Upper lobe of left lung (tissue), 6 donors: ENCODE data around the gene ERCC4. TPM values are rescaled to one million over a fixed set of nuclear protein-coding genes. Genes with fewer than 3 reads are reported as not detected.

ENCODE experiments used
- ATAC-seq, 2 donors: fragments of 200-7000 bp; cut with Tn5 transposase; one replicate each; pipeline ENCODE4 v1.9.1; 2022; ENCODE audit warnings: mild to moderate bottlenecking in 2 of 2, moderate library complexity in 2 of 2; ENCODE audit not compliant: low FRiP score in 2 of 2
- DNase-seq, 2 donors: peaks; one replicate each; pipeline ENCODE4 v3.0.0-alpha.2; 2019 to 2020
- H3K27ac ChIP-seq, 4 donors: fragments of 200-600 bp; sonication (generic); one replicate each; pipeline ENCODE4 v1.5.1; 2016 to 2019
- H3K27me3 ChIP-seq, 4 donors: fragments of 200-600 bp; sonication (generic); one replicate each; pipeline ENCODE4 v1.5.1; 2017 to 2019
- H3K36me3 ChIP-seq, 4 donors: fragments of 200-600 bp; sonication (generic); one replicate each; pipeline ENCODE4 v1.5.1; 2016 to 2019
- H3K4me1 ChIP-seq, 4 donors: fragments of 200-600 bp; sonication (generic); one replicate each; pipeline ENCODE4 v1.5.1; 2018 to 2019
- H3K4me3 ChIP-seq, 4 donors: fragments of 200-600 bp; sonication (generic); one replicate each; pipeline ENCODE4 v1.5.1; 2017 to 2019; ENCODE audit warnings: mild to moderate bottlenecking in 2 of 4, moderate library complexity in 1 of 4
- H3K9me3 ChIP-seq, 4 donors: fragments of 200-600 bp; sonication (generic); one replicate each; pipeline ENCODE4 v1.5.1; 2018 to 2019
- CTCF ChIP-seq, 6 experiments: fragments of 450-650 bp in 4 of 6; fragments of 200-600 bp in 2 of 6; sonication (generic) in 2 of 6; IDR thresholded peaks; one replicate each; pipeline ENCODE4 v1.5.1; 2016 to 2019; ENCODE audit warnings: antibody characterized with exemption in 6 of 6
- EP300 ChIP-seq, 4 donors: sonication (generic); formaldehyde crosslinking; IDR thresholded peaks; one replicate each; pipeline ENCODE4 v1.5.1; 2017; ENCODE audit warnings: antibody characterized with exemption in 4 of 4, control low read depth in 2 of 4
- POLR2A ChIP-seq, 4 donors: fragments of 450-650 bp; IDR thresholded peaks; one replicate each; pipeline ENCODE4 v1.5.1; 2016 to 2017; ENCODE audit warnings: antibody characterized with exemption in 4 of 4, mild to moderate bottlenecking in 2 of 4
- POLR2AphosphoS5 ChIP-seq, 2 donors: sonication (generic); formaldehyde crosslinking; IDR thresholded peaks; one replicate each; pipeline ENCODE4 v1.5.1; 2017; ENCODE audit warnings: antibody characterized with exemption in 2 of 2
- WGBS, 2 donors: methylation state at CpG; one replicate each; pipeline ENCODE4 v1.1.5; 2017 to 2018; 5-methylcytosine and 5-hydroxymethylcytosine counted together
- total RNA-seq, 6 donors: library from RNA; depleted of rRNA in 4 of 6; stranded (reverse); fragments of >200 nt in 4 of 6; gene quantifications; one replicate each; pipeline versions ENCODE4 v1.1.0 to v1.2.1, GENCODE V29; 2016 to 2021
- donor health status: DM: no; HTN: no; CAD: no; lungs with moderate emphysema.
- donor health status: DM: no; HTN: yes; CAD: no; lungs with severe emphysema.

ERCC4 gene
- total RNA-seq, 6 donors from 2014 or later = 4.2 to 12.1 (median 7.5) TPM

GRCh38 chr16:13969711-13970110, 49.8 kb downstream of the ERCC4 start:
- no peaks in the 10 kb centered on the region for H3K9me3 ChIP-seq
- DNase-seq (no peak), ATAC-seq (no peak)
- no peaks in the 10 kb centered on the region for H3K36me3 ChIP-seq
- no peak overlapping the region for H3K4me3 ChIP-seq
- TF ChIP-seq POLR2A (IDR thresholded peaks at IDR 0.05) = no peak
- TF ChIP-seq POLR2AphosphoS5 (IDR thresholded peaks at IDR 0.05) = no peak
- no peak for TF ChIP-seq CTCF (IDR thresholded peaks at IDR 0.05)
- TF ChIP-seq EP300 (IDR thresholded peaks at IDR 0.05) = no peak
- 92 to 100% methylated on average over 2 to 3 of the region's 3 CpGs for WGBS, 2 donors
- H3K4me1 ChIP-seq = no peaks in the 10 kb centered on the region
- H3K27ac ChIP-seq = no peak overlapping the region
- no peaks in the 10 kb centered on the region for H3K27me3 ChIP-seq

- Histone ChIP-seq H3K27ac (no peak overlapping the region), H3K4me3 (no peak overlapping the region), H3K4me1 (no peaks in the 10 kb centered on the region), H3K27me3 (no peaks in the 10 kb centered on the region), H3K36me3 (no peaks in the 10 kb centered on the region), H3K9me3 (no peaks in the 10 kb centered on the region)
- DNase-seq (no peak), ATAC-seq (no peak)
- TF ChIP-seq CTCF (IDR thresholded peaks at IDR 0.05) (no peak), EP300 (IDR thresholded peaks at IDR 0.05) (no peak), POLR2A (IDR thresholded peaks at IDR 0.05) (no peak), POLR2AphosphoS5 (IDR thresholded peaks at IDR 0.05) (no peak)
These were observed 50.9 kb downstream of the ERCC4 start for GRCh38 chr16:13970708-13971422.

GRCh38 chr16:13973321-13974023, 53.5 kb downstream of the ERCC4 start:
- whole genome bisulfite sequencing, 2 donors = 89 to 90% methylated on average over 7 to 9 of the region's 9 CpGs
- no peak for TF ChIP-seq EP300 (IDR thresholded peaks at IDR 0.05)
- no peak for TF ChIP-seq CTCF (IDR thresholded peaks at IDR 0.05)
- no peak for TF ChIP-seq POLR2A (IDR thresholded peaks at IDR 0.05)
- no peak for TF ChIP-seq POLR2AphosphoS5 (IDR thresholded peaks at IDR 0.05)

GRCh38 chr16:13977177-13977576, 57.2 kb downstream of the ERCC4 start:
- Histone ChIP-seq H3K9me3 (peaks cover 0 to 3% (median 0%) of the 10 kb centered on the region in 4 donors), H3K4me3 (no peak overlapping the region), H3K36me3 (no peaks in the 10 kb centered on the region), H3K27me3 (no peaks in the 10 kb centered on the region), H3K4me1 (no peaks in the 10 kb centered on the region), H3K27ac (no peak overlapping the region)
- 92 to 95% methylated on average over 6 of the region's 6 CpGs for WGBS, 2 donors
- no peak for TF ChIP-seq CTCF (IDR thresholded peaks at IDR 0.05)
- no peak for TF ChIP-seq EP300 (IDR thresholded peaks at IDR 0.05)
- TF ChIP-seq POLR2AphosphoS5 (IDR thresholded peaks at IDR 0.05) = no peak
- no peak for TF ChIP-seq POLR2A (IDR thresholded peaks at IDR 0.05)
- DNase-seq (no peak), ATAC-seq (no peak)

More at GRCh38 chr16:13973321-13974023, 53.5 kb downstream of the ERCC4 start:
- Histone ChIP-seq H3K9me3 (no peaks in the 10 kb centered on the region), H3K27ac (no peak overlapping the region), H3K27me3 (no peaks in the 10 kb centered on the region), H3K36me3 (no peaks in the 10 kb centered on the region), H3K4me1 (no peaks in the 10 kb centered on the region), H3K4me3 (no peak overlapping the region)
- no peak for DNase-seq
- no peak for ATAC-seq
